ENCODE measurements around the gene DGCR6L. TPM values are rescaled to one million over a fixed set of nuclear protein-coding genes. Genes with fewer than 3 reads are reported as not detected.

Gene DGCR6L
- total RNA-seq, 1 experiment from 2014 or later: 38.6 TPM

DNA sequence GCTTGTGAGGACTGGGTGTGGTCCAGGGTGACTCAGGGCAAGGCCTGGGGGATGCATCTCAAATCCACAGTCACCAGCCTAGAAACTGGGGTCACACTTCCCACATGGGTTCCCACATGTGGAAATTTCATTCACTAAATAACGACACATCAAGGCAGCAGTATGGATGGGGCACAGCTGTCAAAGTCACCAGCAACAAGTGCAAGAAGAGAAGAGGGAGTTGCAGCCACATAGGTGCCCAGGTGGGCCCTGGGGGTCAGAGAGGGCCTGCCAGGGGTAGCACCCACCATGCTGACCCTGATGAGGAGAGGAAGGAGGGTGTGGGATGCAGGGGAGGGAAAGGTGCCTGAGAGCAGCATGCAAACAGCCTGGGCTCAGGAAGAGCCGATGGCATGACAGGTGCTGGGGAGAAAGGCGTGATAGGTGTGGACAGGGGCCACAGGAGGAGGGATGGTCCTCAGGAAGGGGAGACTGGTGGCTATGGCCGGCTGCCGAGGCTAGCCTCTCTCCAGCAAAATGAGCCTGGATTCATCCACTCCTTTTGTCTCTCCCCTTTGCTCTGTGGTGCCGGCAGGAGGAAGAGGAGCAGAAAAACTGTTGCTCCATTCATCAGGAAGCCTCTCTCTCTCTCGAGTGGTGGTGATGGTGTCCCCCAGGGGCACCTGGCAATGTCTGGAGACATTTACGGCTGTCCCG is 22.3 kb downstream of the DGCR6L start:
- no peak overlapping the region for H3K4ac ChIP-seq (ENCODE audit: low read depth, low read length)
- H3K4me2 ChIP-seq (ENCODE audit: insufficient read depth, insufficient read length, low read length): no peak overlapping the region
- no peak overlapping the region for H3K56ac ChIP-seq (ENCODE audit: insufficient read length, low read depth, low read length)
- no peak overlapping the region for H4K5ac ChIP-seq (ENCODE audit: insufficient read length, low read depth, low read length)
- no peak overlapping the region for H4K91ac ChIP-seq (ENCODE audit: insufficient read length, low read depth, low read length)
- TF ChIP-seq, protein P1, sequence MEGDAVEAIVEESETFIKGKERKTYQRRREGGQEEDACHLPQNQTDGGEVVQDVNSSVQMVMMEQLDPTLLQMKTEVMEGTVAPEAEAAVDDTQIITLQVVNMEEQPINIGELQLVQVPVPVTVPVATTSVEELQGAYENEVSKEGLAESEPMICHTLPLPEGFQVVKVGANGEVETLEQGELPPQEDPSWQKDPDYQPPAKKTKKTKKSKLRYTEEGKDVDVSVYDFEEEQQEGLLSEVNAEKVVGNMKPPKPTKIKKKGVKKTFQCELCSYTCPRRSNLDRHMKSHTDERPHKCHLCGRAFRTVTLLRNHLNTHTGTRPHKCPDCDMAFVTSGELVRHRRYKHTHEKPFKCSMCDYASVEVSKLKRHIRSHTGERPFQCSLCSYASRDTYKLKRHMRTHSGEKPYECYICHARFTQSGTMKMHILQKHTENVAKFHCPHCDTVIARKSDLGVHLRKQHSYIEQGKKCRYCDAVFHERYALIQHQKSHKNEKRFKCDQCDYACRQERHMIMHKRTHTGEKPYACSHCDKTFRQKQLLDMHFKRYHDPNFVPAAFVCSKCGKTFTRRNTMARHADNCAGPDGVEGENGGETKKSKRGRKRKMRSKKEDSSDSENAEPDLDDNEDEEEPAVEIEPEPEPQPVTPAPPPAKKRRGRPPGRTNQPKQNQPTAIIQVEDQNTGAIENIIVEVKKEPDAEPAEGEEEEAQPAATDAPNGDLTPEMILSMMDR (conservative IDR thresholded peaks at IDR 0.05): no peak
- H4K8ac ChIP-seq (replicated peaks; ENCODE audit: insufficient read length, low read depth, low read length): no peak overlapping the region
- H2BK12ac ChIP-seq (ENCODE audit: insufficient read length, low read depth, low read length): no peak overlapping the region
- no peaks in the 10 kb centered on the region for H3K9me3 Mint-ChIP-seq
- H3K4me3 Mint-ChIP-seq: peak overlapping the region in 1 of 2 experiments; percentile 86; a peak in 3 of 5 replicates
- H3K23ac ChIP-seq (ENCODE audit: insufficient read length, low read depth, low read length): no peak overlapping the region
- H2BK5ac ChIP-seq (ENCODE audit: insufficient read length, low read length): no peak overlapping the region
- no peaks in the 10 kb centered on the region for H3K4me1 ChIP-seq (ENCODE audit: insufficient read depth, low read length)
- H2BK120ac ChIP-seq (ENCODE audit: low read depth, low read length, poor library complexity, severe bottlenecking): no peak overlapping the region
- H3T11ph ChIP-seq (ENCODE audit: low read length): no peak overlapping the region
- H3K36me3 Mint-ChIP-seq (ENCODE audit: insufficient read depth in 1 of 3, low read depth in 3 of 3): no peaks in the 10 kb centered on the region; a peak in 1 of 7 replicates
- DNase-seq: no peak
- no peak overlapping the region for H2BK15ac ChIP-seq (ENCODE audit: low read depth, low read length)
- no peaks in the 10 kb centered on the region for H3K9me3 ChIP-seq (ENCODE audit: control insufficient read depth, low read depth, low read length)
- H3K27ac Mint-ChIP-seq: no peak overlapping the region
- peaks cover 5% of the 10 kb centered on the region for H3K23me2 ChIP-seq (ENCODE audit: insufficient read length, low read depth, low read length, poor library complexity, severe bottlenecking)
- no peak overlapping the region for H3K27ac ChIP-seq (ENCODE audit: insufficient read length, low read depth, low read length)
- H3K18ac ChIP-seq (ENCODE audit: insufficient read length, low read depth, low read length): no peak overlapping the region
- no peak overlapping the region for H2AK5ac ChIP-seq (ENCODE audit: insufficient read length, low read length)
- H2AFZ ChIP-seq (ENCODE audit: low read length): no peak overlapping the region
- H3K9ac ChIP-seq (ENCODE audit: extremely low read depth, insufficient read length, low read length): no peak overlapping the region
- no CpG with 5 or more reads among the region's 9 CpGs for WGBS (ENCODE audit: extremely low coverage, insufficient read length, low lambda C conversion rate)
- peaks cover 61% of the 10 kb centered on the region for H3K27me3 Mint-ChIP-seq (ENCODE audit: low read depth)
- H4K20me1 ChIP-seq (ENCODE audit: control insufficient read depth, insufficient read depth, insufficient read length): no peaks in the 10 kb centered on the region
- no peaks in the 10 kb centered on the region for H3K79me1 ChIP-seq (ENCODE audit: insufficient read depth, low read depth, low read length, poor library complexity, severe bottlenecking)
- H3K14ac ChIP-seq (ENCODE audit: insufficient read depth, low read length): no peak overlapping the region; the same call in 1 of the 2 replicates
- H3K4me1 Mint-ChIP-seq: peaks cover 4 to 6% of the 10 kb centered on the region in 2 experiments; a peak in 3 of 4 replicates
- peaks cover 6% of the 10 kb centered on the region; the same call in 1 of the 2 replicates for H3K27me3 ChIP-seq (ENCODE audit: insufficient read depth, low read length)
- no peak overlapping the region for H2BK20ac ChIP-seq (ENCODE audit: low read depth, low read length, poor library complexity, severe bottlenecking)
- no peaks in the 10 kb centered on the region for H3K79me2 ChIP-seq (ENCODE audit: insufficient read depth, low read length)

Data from H9 (cell line).